Transverse colon (tissue), 4 donors: ENCODE data around the gene OLFML1. TPM values are rescaled to one million over a fixed set of nuclear protein-coding genes. Genes with fewer than 3 reads are reported as not detected.

Experiments used
- DNase-seq: peaks from one replicate; pipeline ENCODE4 v3.0.0-alpha.2; 2019
- H3K27ac ChIP-seq, 4 donors: fragments of 200-600 bp; sonication (generic); 2 replicates each; pipeline ENCODE4 v1.5.1; 2016 to 2018; ENCODE audit warnings: inconsistent platforms in 4 of 4
- H3K27me3 ChIP-seq: fragments of 200-600 bp; sonication (generic); 2 replicates; pipeline ENCODE4 v1.5.1; 2017; ENCODE audit warnings: inconsistent platforms
- H3K36me3 ChIP-seq, 4 donors: fragments of 200-600 bp; sonication (generic); 2 replicates each; pipeline ENCODE4 v1.5.1; 2017 to 2019; ENCODE audit warnings: inconsistent platforms in 4 of 4
- H3K4me1 ChIP-seq, 4 donors: fragments of 200-600 bp; sonication (generic); 2 replicates each; pipeline ENCODE4 v1.5.1; 2017 to 2020; ENCODE audit warnings: inconsistent platforms in 4 of 4
- H3K4me3 ChIP-seq, 4 donors: fragments of 200-600 bp; sonication (generic); 1 replicate in 1 of 4; 2 replicates in 3 of 4; pipeline versions ENCODE4 v1.5.1 to v1.6.1; 2017 to 2019; ENCODE audit warnings: inconsistent platforms in 4 of 4
- H3K9me3 ChIP-seq, 2 donors: fragments of 200-600 bp; sonication (generic); 2 replicates each; pipeline ENCODE4 v1.5.1; 2017 to 2019; ENCODE audit warnings: inconsistent platforms in 2 of 2
- CTCF ChIP-seq, 5 experiments: fragments of 200-600 bp in 3 of 5; fragments of 450-650 bp in 2 of 5; sonication (generic) in 3 of 5; IDR thresholded peaks; 1 replicate in 2 of 5; 2 replicates in 3 of 5; pipeline ENCODE4 v1.5.1; 2016 to 2017; ENCODE audit warnings: antibody characterized with exemption in 5 of 5, inconsistent platforms in 3 of 5, mild to moderate bottlenecking in 2 of 5, moderate library complexity in 1 of 5
- EP300 ChIP-seq: sonication (generic); formaldehyde crosslinking; IDR thresholded peaks from one replicate; pipeline ENCODE4 v1.6.1; 2017; ENCODE audit warnings: antibody characterized with exemption, low read depth
- POLR2A ChIP-seq: fragments of 450-650 bp; IDR thresholded peaks from one replicate; pipeline ENCODE4 v1.6.1; 2016; ENCODE audit warnings: antibody characterized with exemption, mild to moderate bottlenecking, moderate library complexity
- POLR2AphosphoS5 ChIP-seq, 3 donors: sonication (generic); formaldehyde crosslinking; IDR thresholded peaks; one replicate each; pipeline ENCODE4 v1.6.1; 2016; ENCODE audit warnings: antibody characterized with exemption in 3 of 3
- WGBS, 2 donors: methylation state at CpG; one replicate each; pipeline ENCODE4 v1.1.5; 2018; ENCODE audit warnings: low coverage in 1 of 2; 5-methylcytosine and 5-hydroxymethylcytosine counted together
- in situ Hi-C, 4 donors: fragments of 200-750 bp; cut with MboI; loops; one replicate each; pipeline versions ENCODE4 v1.15.0 to v1.15.1; 2017; ENCODE audit warnings: low sequenced_read_pairs in 3 of 4, low pct_ligation_motif_present in 1 of 4, low pct_unique_long_range_greater_than_20kb in 1 of 4
- intact Hi-C: fragments of 100-400 bp; cut with DNase I; formaldehyde crosslinking; loops from one replicate; pipeline ENCODE4 v1.15.1; 2023; ENCODE audit warnings: low total_unique reads
- total RNA-seq, 4 donors: library from RNA; depleted of rRNA; stranded (reverse); fragments of >200 nt; gene quantifications; one replicate each; pipeline ENCODE4 v1.1.0, GENCODE V29; 2016

Gene OLFML1
- 1 to 10 TPM in 2 of 4 donors, under 1 TPM in 1, not detected in 1; 0.20 to 4.8 (median 2.6) TPM for total RNA-seq

- Histone ChIP-seq H3K4me3 (peak within 1 kb of the TSS in 3 of 4 donors; percentile 2 to 32 (median 16)), H3K36me3 (no peaks in the 10 kb centered on the region), H3K4me1 (no peaks in the 10 kb centered on the region), H3K27ac (peak within 1 kb of the TSS; percentile 29 to 70 (median 58)), H3K27me3 (no peaks in the 10 kb centered on the region), H3K9me3 (no peaks in the 10 kb centered on the region)
- TF ChIP-seq EP300 (no peak), POLR2AphosphoS5 (IDR thresholded peaks at IDR 0.05) (no peak), POLR2A (no peak), CTCF (IDR thresholded peaks at IDR 0.05) (no peak)
- 68 to 74% methylated on average over 2 to 15 of the region's 15 CpGs for WGBS, 2 donors
- in situ Hi-C loops (no loop called here), intact Hi-C loops (no loop called here)
- DNase-seq: no peak
Observed at GRCh38 chr11:7485186-7486097, at the start of gene OLFML1. OLFML1 (plus strand) TSS chr11:7485506; CDS start chr11:7485876, 370 bp downstream.

- in situ Hi-C loops (loop anchor here in 3 of 4 donors (10.0 to 25.0 kb wide), 2 partner anchors 341 to 349 kb away; partner anchors contain the start of gene RBMXL2 (in 1 of the 3)), intact Hi-C loops (no loop called here)
- DNase-seq: no peak
- no peak for TF ChIP-seq POLR2AphosphoS5 (IDR thresholded peaks at IDR 0.05)
- no peak for TF ChIP-seq CTCF (IDR thresholded peaks at IDR 0.05)
- no peak for TF ChIP-seq EP300
- no peak for TF ChIP-seq POLR2A
- Histone ChIP-seq H3K36me3 (no peaks in the 10 kb centered on the region), H3K4me1 (peaks cover 0 to 4% (median 0%) of the 10 kb centered on the region in 4 donors), H3K4me3 (no peak overlapping the region), H3K27me3 (no peaks in the 10 kb centered on the region), H3K27ac (no peak overlapping the region), H3K9me3 (no peaks in the 10 kb centered on the region)
- WGBS, 2 donors: 81 to 83% methylated on average over 1 of the region's 1 CpG
Observed at GRCh38 chr11:7436146-7436545, 49.2 kb upstream of the OLFML1 start.

GRCh38 chr11:7436657-7437056 is 48.6 kb upstream of the OLFML1 start:
- no peak overlapping the region for H3K4me3 ChIP-seq
- in situ Hi-C loops: loop anchor here in 3 of 4 donors (10.0 to 25.0 kb wide), 2 partner anchors 342 to 349 kb away; partner anchors contain the start of gene RBMXL2 (in 1 of the 3)
- intact Hi-C loops: no loop called here
- no peak for TF ChIP-seq EP300
- TF ChIP-seq CTCF (IDR thresholded peaks at IDR 0.05): no peak
- no peak for TF ChIP-seq POLR2A
- H3K9me3 ChIP-seq: no peaks in the 10 kb centered on the region
- H3K27me3 ChIP-seq: no peaks in the 10 kb centered on the region
- peaks cover 0 to 4% (median 0%) of the 10 kb centered on the region in 4 donors for H3K4me1 ChIP-seq
- DNase-seq: no peak
- 35% methylated on average over 5 of the region's 5 CpGs for WGBS, 2 donors
- H3K36me3 ChIP-seq: no peaks in the 10 kb centered on the region
- H3K27ac ChIP-seq: no peak overlapping the region

- peaks cover 0 to 4% (median 0%) of the 10 kb centered on the region in 4 donors for H3K4me1 ChIP-seq
- H3K36me3 ChIP-seq: no peaks in the 10 kb centered on the region
- intact Hi-C loops (no loop called here), in situ Hi-C loops (loop anchor here in 3 of 4 donors (10.0 to 25.0 kb wide), 2 partner anchors 343 to 350 kb away; partner anchors contain the start of gene RBMXL2 (in 1 of the 3))
- H3K4me3 ChIP-seq: no peak overlapping the region
- TF ChIP-seq POLR2A (no peak), EP300 (no peak), CTCF (IDR thresholded peaks at IDR 0.05) (no peak), POLR2AphosphoS5 (IDR thresholded peaks at IDR 0.05) (no peak)
- no peaks in the 10 kb centered on the region for H3K9me3 ChIP-seq
- 80 to 86% methylated on average over 1 to 3 of the region's 3 CpGs for WGBS, 2 donors
- no peak for DNase-seq
- no peaks in the 10 kb centered on the region for H3K27me3 ChIP-seq
- no peak overlapping the region for H3K27ac ChIP-seq
Observed at GRCh38 chr11:7437696-7438095, 47.6 kb upstream of the OLFML1 start.
